SK-N-SH (cell line): ENCODE measurements around the gene BMPR1A. TPM values are rescaled to one million over a fixed set of nuclear protein-coding genes. Genes with fewer than 3 reads are reported as not detected.

ENCODE experiments used
- CTCF ChIA-PET: fragments of 300-600, 350-600 bp; formaldehyde crosslinking; extraction: SDS; loops from one replicate; lab custom pipeline; 2021; lab: Yijun Ruan, JAX
- POLR2A ChIA-PET: fragments of 350-600 bp; sonication (Branson Sonifier 250); formaldehyde crosslinking; extraction: SDS; loops from one replicate; lab custom pipeline; 2020; ENCODE audit warnings: antibody characterized with exemption, inconsistent platforms; lab: Yijun Ruan, JAX
- DNase-seq: peaks from one replicate; pipeline ENCODE4 v3.0.0; 2012
- H2AFZ ChIP-seq: fragments of 200-600 bp; sonication (generic); 2 replicates; pipeline ENCODE4 v1.8.1; 2016; ENCODE audit warnings: antibody characterized with exemption, mild to moderate bottlenecking, low read depth
- H3F3A ChIP-seq: fragments of 200-600 bp; sonication (generic); replicated peaks from 2 replicates; pipeline ENCODE3; 2016; ENCODE audit warnings: antibody characterized with exemption, mild to moderate bottlenecking; ENCODE audit not compliant: insufficient read depth
- H3K27ac ChIP-seq, 2 experiments: fragments of 200-500 bp in 1 of 2; fragments of 200-600 bp in 1 of 2; sonication (Bioruptor generic) in 1 of 2; sonication (generic), shearing (Covaris generic) in 1 of 2; 2 replicates each; pipeline versions ENCODE4 v1.5.1 to v1.6.1; 2014 to 2016; ENCODE audit warnings: low read depth in 2 of 2, inconsistent platforms in 1 of 2, low read length in 1 of 2, mild to moderate bottlenecking in 1 of 2, mixed read lengths in 1 of 2
- H3K27me3 ChIP-seq: fragments of 200-600 bp; sonication (generic), shearing (Covaris generic); 2 replicates; pipeline ENCODE4 v1.6.1; 2016; ENCODE audit warnings: mixed run types; ENCODE audit not compliant: insufficient read depth
- H3K36me3 ChIP-seq, 2 experiments: fragments of 200-500 bp in 1 of 2; fragments of 200-600 bp in 1 of 2; sonication (Bioruptor generic) in 1 of 2; sonication (generic) in 1 of 2; replicated peaks in 1 of 2; 2 replicates each; pipeline versions ENCODE3 to v1.5.1; 2014 to 2016; ENCODE audit warnings: low read length in 1 of 2, mild to moderate bottlenecking in 1 of 2; ENCODE audit not compliant: insufficient read depth in 2 of 2, control insufficient read depth in 1 of 2
- H3K4me1 ChIP-seq, 2 experiments: fragments of 200-500 bp in 1 of 2; fragments of 200-600 bp in 1 of 2; sonication (Bioruptor generic) in 1 of 2; sonication (generic), shearing (Covaris generic) in 1 of 2; 2 replicates each; pipeline versions ENCODE4 v1.5.1 to v1.6.1; 2014 to 2016; ENCODE audit warnings: low read depth in 1 of 2, low read length in 1 of 2, mixed run types in 1 of 2; ENCODE audit not compliant: insufficient read depth in 2 of 2, control insufficient read depth in 1 of 2
- H3K4me2 ChIP-seq: fragments of 200-600 bp; sonication (generic), shearing (Covaris generic); 2 replicates; pipeline ENCODE4 v1.6.1; 2017; ENCODE audit warnings: mixed run types
- H3K4me3 ChIP-seq, 2 experiments: fragments of 200-500 bp in 1 of 2; fragments of 200-600 bp in 1 of 2; sonication (Bioruptor generic) in 1 of 2; sonication (generic), shearing (Covaris generic) in 1 of 2; 2 replicates each; pipeline versions ENCODE4 v1.5.1 to v1.8.1; 2014 to 2016; ENCODE audit warnings: low read depth in 2 of 2, inconsistent platforms in 1 of 2, low read length in 1 of 2, mild to moderate bottlenecking in 1 of 2, mixed read lengths in 1 of 2, moderate library complexity in 1 of 2
- H3K79me2 ChIP-seq: fragments of 200-600 bp; sonication (generic); 2 replicates; pipeline ENCODE4 v1.8.1; 2017; ENCODE audit warnings: mild to moderate bottlenecking; ENCODE audit not compliant: insufficient read depth
- H3K9ac ChIP-seq: fragments of 200-600 bp; sonication (generic); 2 replicates; pipeline ENCODE4 v1.6.1; 2017; ENCODE audit warnings: mixed run types
- H3K9me2 ChIP-seq: fragments of 200-600 bp; sonication (generic); 2 replicates; pipeline ENCODE4 v1.6.1; 2017; ENCODE audit warnings: mixed run types
- H3K9me3 ChIP-seq: fragments of 200-600 bp; sonication (generic); 2 replicates; pipeline ENCODE4 v1.6.1; 2017; ENCODE audit warnings: mixed run types, mild to moderate bottlenecking, moderate library complexity
- H4K20me1 ChIP-seq: fragments of 200-600 bp; sonication (generic); 2 replicates; pipeline ENCODE4 v1.6.1; 2017; ENCODE audit warnings: mild to moderate bottlenecking, mixed run types; ENCODE audit not compliant: insufficient read depth
- EP300 ChIP-seq, 2 experiments: IDR thresholded peaks; 2 replicates each; pipeline versions ENCODE4 v1.4.0 to v1.6.1; 2012; ENCODE audit warnings: borderline replicate concordance in 1 of 2, low read depth in 1 of 2, low read length in 1 of 2
- FOSL2 ChIP-seq: IDR thresholded peaks from 2 replicates; pipeline ENCODE4 v1.4.0; 2012; ENCODE audit warnings: low read depth, mild to moderate bottlenecking, moderate library complexity, borderline replicate concordance
- FOXM1 ChIP-seq: IDR thresholded peaks from 2 replicates; pipeline ENCODE4 v1.4.0; 2012; ENCODE audit warnings: low read depth, mild to moderate bottlenecking
- GATA2 ChIP-seq: sonication (generic); formaldehyde crosslinking; IDR thresholded peaks from 2 replicates; pipeline ENCODE4 v1.5.0; 2020; ENCODE audit warnings: mild to moderate bottlenecking, missing genetic modification reagents
- JUND ChIP-seq: IDR thresholded peaks from 2 replicates; pipeline ENCODE4 v1.4.0; 2012
- MXI1 ChIP-seq: IDR thresholded peaks from 2 replicates; pipeline ENCODE4 v1.6.1; 2012; ENCODE audit warnings: mild to moderate bottlenecking, low read depth, low read length, improper control_type of control experiment
- NFIC ChIP-seq: IDR thresholded peaks from 2 replicates; pipeline ENCODE4 v1.4.0; 2012; ENCODE audit warnings: borderline replicate concordance
- NRF1 ChIP-seq: IDR thresholded peaks from 2 replicates; pipeline ENCODE4 v1.6.1; 2012; ENCODE audit warnings: low read depth, mild to moderate bottlenecking, low read length
- RAD21 ChIP-seq: IDR thresholded peaks from 2 replicates; pipeline ENCODE4 v1.6.1; 2012; ENCODE audit warnings: mild to moderate bottlenecking, low read length
- RCOR1 ChIP-seq: fragments of 150-350 bp; IDR thresholded peaks from 2 replicates; pipeline ENCODE4 v1.6.1; 2017; ENCODE audit warnings: antibody characterized with exemption, low read length
- REST ChIP-seq: IDR thresholded peaks from 2 replicates; pipeline ENCODE4 v1.6.1; 2012; ENCODE audit warnings: mild to moderate bottlenecking, low read depth, low read length, moderate library complexity
- RFX5 ChIP-seq: IDR thresholded peaks from 2 replicates; pipeline ENCODE4 v1.6.1; 2012; ENCODE audit warnings: mild to moderate bottlenecking, improper control_type of control experiment, low read length
- USF1 ChIP-seq: IDR thresholded peaks from 2 replicates; pipeline ENCODE4 v1.4.0; 2012; ENCODE audit warnings: low read depth, borderline replicate concordance
- ZBTB33 ChIP-seq: IDR thresholded peaks from 2 replicates; pipeline ENCODE4 v1.4.0; 2012; ENCODE audit warnings: low read depth, borderline replicate concordance
- WGBS: methylation state at CpG from one replicate; pipeline ENCODE4 v1.1.6; 2017; ENCODE audit warnings: low lambda C conversion rate; 5-methylcytosine and 5-hydroxymethylcytosine counted together
- polyA plus RNA-seq, 3 experiments: library from polyadenylated mRNA; depleted of rRNA; stranded (reverse); fragments of >200 nt; gene quantifications; 2 replicates each; pipeline ENCODE4 v1.2.3, GENCODE V29; 2012

BMPR1A gene
- polyA plus RNA-seq, 1 of the 3 experiments (the other 2 are of a cell fraction), result 12.7 TPM

GRCh38 chr10:86793696-86794095 is 37.3 kb downstream of the BMPR1A start:
- Histone ChIP-seq H3K36me3 (peaks cover 0 to 3% of the 10 kb centered on the region in 2 experiments), H3F3A (peaks cover 26% of the 10 kb centered on the region), H3K4me1 (peaks cover 3 to 36% of the 10 kb centered on the region in 2 experiments; a peak in 3 of 4 replicates), H3K9ac (no peak overlapping the region), H3K4me3 (no peak overlapping the region), H3K9me2 (no peaks in the 10 kb centered on the region), H3K27me3 (no peaks in the 10 kb centered on the region), H3K9me3 (no peaks in the 10 kb centered on the region), H2AFZ (no peak overlapping the region), H4K20me1 (peaks cover 17% of the 10 kb centered on the region), H3K27ac (no peak overlapping the region), H3K4me2 (no peak overlapping the region), H3K79me2 (peaks cover 93% of the 10 kb centered on the region)
- TF ChIP-seq GATA2 (CRISPR knock-in tag) (no peak), ZBTB33 (no peak), FOSL2 (no peak), JUND (no peak), MXI1 (no peak), REST (no peak), NFIC (no peak), FOXM1 (no peak), NRF1 (no peak), EP300 (IDR thresholded peaks at IDR 0.05; ENCODE audit: borderline replicate concordance in 1 of 2, low read depth in 1 of 2, low read length in 1 of 2) (no peak), RAD21 (no peak), RCOR1 (no peak), USF1 (no peak), RFX5 (no peak)
- ChIA-PET POLR2A (no interaction called here), CTCF (interaction anchor here (1.1 kb wide), 1 partner anchor 105 kb away, joined by 3 read pairs; no protein-coding TSS in a partner anchor)
- 96% methylated on average over 4 of the region's 4 CpGs for WGBS
- DNase-seq, result no peak
